H9 (cell line): Measurements from ENCODE around the gene IPO11. TPM values are rescaled to one million over a fixed set of nuclear protein-coding genes. Genes with fewer than 3 reads are reported as not detected.
A peak's percentile ranks its signal among the peaks of the same experiment; 100 is the strongest.

Experiments
- DNase-seq: peaks from one replicate; pipeline ENCODE4 v3.0.0-alpha.2; 2017
- H2AFZ ChIP-seq: one replicate; pipeline ENCODE4 v1.6.1; 2013; ENCODE audit warnings: mild to moderate bottlenecking, low read length, control low read depth, moderate library complexity
- H2AK5ac ChIP-seq: 2 replicates; pipeline ENCODE4 v1.6.1; 2013; ENCODE audit warnings: low read length, control low read depth, mixed read lengths; ENCODE audit not compliant: insufficient read length
- H2BK120ac ChIP-seq: one replicate; pipeline ENCODE4 v1.6.1; 2013; ENCODE audit warnings: low read depth, mild to moderate bottlenecking, low read length, control low read depth, inconsistent platforms; ENCODE audit not compliant: poor library complexity, severe bottlenecking
- H2BK12ac ChIP-seq: 2 replicates; pipeline ENCODE4 v1.6.1; 2013; ENCODE audit warnings: low read length, control low read depth, mixed read lengths, low read depth; ENCODE audit not compliant: insufficient read length
- H2BK15ac ChIP-seq: 2 replicates; pipeline ENCODE4 v1.6.1; 2013; ENCODE audit warnings: low read depth, low read length, control low read depth
- H2BK20ac ChIP-seq: one replicate; pipeline ENCODE4 v1.6.1; 2013; ENCODE audit warnings: low read depth, mild to moderate bottlenecking, low read length, control low read depth, inconsistent platforms; ENCODE audit not compliant: poor library complexity, severe bottlenecking
- H2BK5ac ChIP-seq: 2 replicates; pipeline ENCODE4 v1.6.1; 2013; ENCODE audit warnings: low read length, control low read depth, mixed read lengths; ENCODE audit not compliant: insufficient read length
- H3K14ac ChIP-seq: 2 replicates; pipeline ENCODE4 v1.6.1; 2013; ENCODE audit warnings: low read length, control low read depth; ENCODE audit not compliant: insufficient read depth
- H3K18ac ChIP-seq: 2 replicates; pipeline ENCODE4 v1.6.1; 2013; ENCODE audit warnings: low read depth, mild to moderate bottlenecking, mixed read lengths, low read length, control low read depth; ENCODE audit not compliant: insufficient read length
- H3K23ac ChIP-seq: 2 replicates; pipeline ENCODE4 v1.6.1; 2013; ENCODE audit warnings: low read length, control low read depth, mixed read lengths, low read depth; ENCODE audit not compliant: insufficient read length
- H3K23me2 ChIP-seq: 2 replicates; pipeline ENCODE4 v1.6.1; 2013; ENCODE audit warnings: low read depth, mild to moderate bottlenecking, mixed read lengths, low read length, control low read depth; ENCODE audit not compliant: insufficient read length, poor library complexity, severe bottlenecking
- H3K27ac ChIP-seq: 2 replicates; pipeline ENCODE4 v1.5.1; 2013; ENCODE audit warnings: low read length, control low read depth, mixed read lengths, low read depth; ENCODE audit not compliant: insufficient read length
- H3K27me3 ChIP-seq: 2 replicates; pipeline ENCODE4 v1.6.1; 2013; ENCODE audit warnings: low read length, control low read depth, inconsistent platforms; ENCODE audit not compliant: insufficient read depth
- H3K4ac ChIP-seq: 2 replicates; pipeline ENCODE4 v1.6.1; 2013; ENCODE audit warnings: low read depth, mild to moderate bottlenecking, control low read depth, inconsistent platforms, low read length, moderate library complexity
- H3K4me1 ChIP-seq: 2 replicates; pipeline ENCODE4 v1.6.1; 2013; ENCODE audit warnings: low read length, control low read depth, inconsistent platforms; ENCODE audit not compliant: insufficient read depth
- H3K4me2 ChIP-seq: 2 replicates; pipeline ENCODE4 v1.6.1; 2013; ENCODE audit warnings: low read length, control low read depth, mixed read lengths; ENCODE audit not compliant: insufficient read length, insufficient read depth
- H3K56ac ChIP-seq: 2 replicates; pipeline ENCODE4 v1.6.1; 2013; ENCODE audit warnings: low read depth, mild to moderate bottlenecking, mixed read lengths, low read length, control low read depth; ENCODE audit not compliant: insufficient read length
- H3K79me1 ChIP-seq: 2 replicates; pipeline ENCODE4 v1.6.1; 2013; ENCODE audit warnings: low read depth, mild to moderate bottlenecking, moderate library complexity, low read length, control low read depth, inconsistent platforms; ENCODE audit not compliant: insufficient read depth, poor library complexity, severe bottlenecking
- H3K79me2 ChIP-seq: 2 replicates; pipeline ENCODE4 v1.6.1; 2013; ENCODE audit warnings: low read length, control low read depth, inconsistent platforms; ENCODE audit not compliant: insufficient read depth
- H3K9ac ChIP-seq: 2 replicates; pipeline ENCODE4 v1.6.1; 2013; ENCODE audit warnings: low read length, control low read depth, mixed read lengths; ENCODE audit not compliant: insufficient read length; ENCODE audit errors: extremely low read depth
- H3K9me3 ChIP-seq: one replicate; pipeline ENCODE4 v1.6.1; 2013; ENCODE audit warnings: low read depth, low read length, inconsistent platforms; ENCODE audit not compliant: control insufficient read depth
- H3T11ph ChIP-seq: one replicate; pipeline ENCODE4 v1.6.1; 2013; ENCODE audit warnings: mild to moderate bottlenecking, low read length, control low read depth, inconsistent platforms
- H4K20me1 ChIP-seq: one replicate; pipeline ENCODE4 v1.6.1; 2013; ENCODE audit not compliant: control insufficient read depth, insufficient read length, insufficient read depth
- H4K5ac ChIP-seq: 2 replicates; pipeline ENCODE4 v1.6.1; 2013; ENCODE audit warnings: low read depth, mild to moderate bottlenecking, mixed read lengths, low read length, control low read depth; ENCODE audit not compliant: insufficient read length
- H4K8ac ChIP-seq: replicated peaks from 2 replicates; pipeline ENCODE4 v1.6.1; 2013; ENCODE audit warnings: low read length, control low read depth, mixed read lengths, low read depth; ENCODE audit not compliant: insufficient read length
- H4K91ac ChIP-seq: 2 replicates; pipeline ENCODE4 v1.6.1; 2013; ENCODE audit warnings: low read depth, mild to moderate bottlenecking, moderate library complexity, mixed read lengths, low read length, control low read depth; ENCODE audit not compliant: insufficient read length
- H3K27ac Mint-ChIP-seq, 3 experiments: 2 replicates in 2 of 3; 3 replicates in 1 of 3; pipeline ENCODE4 v1.8.0; 2020 to 2021; ENCODE audit warnings: mixed read lengths in 3 of 3, mild to moderate bottlenecking in 1 of 3, moderate library complexity in 1 of 3
- H3K27me3 Mint-ChIP-seq: 2 replicates; pipeline ENCODE4 v1.8.0; 2021; ENCODE audit warnings: low read depth, mild to moderate bottlenecking, moderate library complexity, mixed read lengths
- H3K36me3 Mint-ChIP-seq, 3 experiments: 2 replicates in 2 of 3; 3 replicates in 1 of 3; pipeline ENCODE4 v1.8.0; 2020 to 2021; ENCODE audit warnings: low read depth in 3 of 3, mixed read lengths in 3 of 3; ENCODE audit not compliant: insufficient read depth in 1 of 3
- H3K4me1 Mint-ChIP-seq, 2 experiments: 2 replicates each; pipeline ENCODE4 v1.8.0; 2020; ENCODE audit warnings: mixed read lengths in 2 of 2
- H3K4me3 Mint-ChIP-seq, 2 experiments: 2 replicates in 1 of 2; 3 replicates in 1 of 2; pipeline ENCODE4 v1.8.0; 2020 to 2021; ENCODE audit warnings: mild to moderate bottlenecking in 2 of 2, mixed read lengths in 2 of 2, moderate library complexity in 1 of 2
- H3K9me3 Mint-ChIP-seq, 2 experiments: 2 replicates in 1 of 2; 3 replicates in 1 of 2; pipeline ENCODE4 v1.8.0; 2020; ENCODE audit warnings: mild to moderate bottlenecking in 2 of 2, mixed read lengths in 2 of 2, moderate library complexity in 1 of 2
- CTCF ChIP-seq: fragments of 200-600 bp; sonication (generic); conservative IDR thresholded peaks from 3 replicates; pipeline ENCODE4 v1.8.0; 2021; ENCODE audit warnings: antibody characterized with exemption, mild to moderate bottlenecking
- WGBS: extraction: QIAGEN DNeasy Blood & Tissue Kit; methylation state at CpG from one replicate; pipeline ENCODE4 v1.1.7; 2013; ENCODE audit warnings: missing lambda C conversion rate, low lambda C conversion rate, mixed read lengths; ENCODE audit not compliant: insufficient read length; ENCODE audit errors: extremely low coverage; 5-methylcytosine and 5-hydroxymethylcytosine counted together
- total RNA-seq: library from RNA; stranded (reverse); gene quantifications from 2 replicates; pipeline ENCODE4 v1.2.1, GENCODE V29; 2021

Gene IPO11
- total RNA-seq, 1 experiment from 2014 or later: 63.0 TPM

- H4K20me1 ChIP-seq: no peaks in the 10 kb centered on the region
- no peak overlapping the region for H2BK15ac ChIP-seq
- H3K79me1 ChIP-seq: no peaks in the 10 kb centered on the region
- H2AK5ac ChIP-seq: no peak overlapping the region
- no peak overlapping the region for H3K27ac ChIP-seq
- H3K9me3 ChIP-seq: no peaks in the 10 kb centered on the region
- H3K23ac ChIP-seq: no peak overlapping the region
- H4K5ac ChIP-seq: no peak overlapping the region
- H3K79me2 ChIP-seq: no peaks in the 10 kb centered on the region
- no peak overlapping the region for H3K14ac ChIP-seq
- no peaks in the 10 kb centered on the region; the same call in 1 of the 2 replicates for H3K4me1 ChIP-seq
- Mint-ChIP-seq H3K27ac (peak overlapping the region in 1 of 3 experiments; percentile 64; a peak in 1 of 7 replicates), H3K27me3 (no peaks in the 10 kb centered on the region), H3K4me3 (no peak overlapping the region), H3K9me3 (no peaks in the 10 kb centered on the region), H3K4me1 (peaks cover 4 to 8% of the 10 kb centered on the region in 2 experiments; a peak in 2 of 4 replicates), H3K36me3 (peaks cover 0 to 22% (median 10%) of the 10 kb centered on the region in 3 experiments; a peak in 6 of 7 replicates)
- H2BK5ac ChIP-seq: no peak overlapping the region
- no peak overlapping the region for H4K8ac ChIP-seq
- H3K27me3 ChIP-seq: no peaks in the 10 kb centered on the region
- H3K56ac ChIP-seq: no peak overlapping the region
- no peak overlapping the region for H2BK12ac ChIP-seq
- no peak overlapping the region for H2BK120ac ChIP-seq
- H3K23me2 ChIP-seq: no peaks in the 10 kb centered on the region
- no peak overlapping the region for H2AFZ ChIP-seq
- H3K4ac ChIP-seq: no peak overlapping the region
- no peak for TF ChIP-seq CTCF
- H3K9ac ChIP-seq: no peak overlapping the region
- H3K18ac ChIP-seq: no peak overlapping the region
- WGBS: no CpG with 5 or more reads among the region's 7 CpGs
- H3T11ph ChIP-seq: no peak overlapping the region
- no peak for DNase-seq
- no peak overlapping the region for H4K91ac ChIP-seq
- H3K4me2 ChIP-seq: no peak overlapping the region
- H2BK20ac ChIP-seq: no peak overlapping the region
Observed at GRCh38 chr5:62496876-62497275, 84.3 kb downstream of the IPO11 start.
